GM18499 (cell line): Measurements from ENCODE around the gene YEATS2.
"Not testable (repeated sequence)": the region's sequence is repeated elsewhere in the genome, so short reads cannot be mapped to it uniquely, and the experiment has no call there.

Experiments used
- ATAC-seq: cut with Tn5 transposase; IDR thresholded peaks from one replicate; pipeline ENCODE4 v1.9.1; 2021; ENCODE audit warnings: moderate number of reproducible peaks; ENCODE audit not compliant: insufficient read depth, unreplicated experiment

The YEATS2 gene

DNA sequence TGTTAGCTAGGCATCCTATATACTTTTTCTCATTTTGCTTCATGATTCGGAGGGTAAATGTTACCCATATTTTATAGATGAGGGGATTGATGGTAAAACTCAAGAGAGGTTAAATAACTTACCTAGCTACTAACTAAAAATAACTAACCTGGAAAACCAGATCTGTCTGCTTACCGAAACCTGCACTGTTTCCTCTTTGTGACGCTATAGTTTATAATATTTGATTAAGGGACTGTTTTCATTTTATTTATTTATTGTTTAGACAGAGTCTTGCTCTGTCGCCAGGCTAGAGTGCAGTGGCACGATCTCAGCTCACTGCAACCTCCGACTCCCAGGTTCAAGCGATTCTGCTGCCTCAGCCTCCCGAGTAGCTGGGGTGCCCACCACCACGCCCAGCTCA, 71.9 kb downstream of the YEATS2 start:
- ATAC-seq = no peak

- no peak for ATAC-seq
These were observed 77.0 kb downstream of the YEATS2 start for GRCh38 chr3:183774631-183775030.

DNA sequence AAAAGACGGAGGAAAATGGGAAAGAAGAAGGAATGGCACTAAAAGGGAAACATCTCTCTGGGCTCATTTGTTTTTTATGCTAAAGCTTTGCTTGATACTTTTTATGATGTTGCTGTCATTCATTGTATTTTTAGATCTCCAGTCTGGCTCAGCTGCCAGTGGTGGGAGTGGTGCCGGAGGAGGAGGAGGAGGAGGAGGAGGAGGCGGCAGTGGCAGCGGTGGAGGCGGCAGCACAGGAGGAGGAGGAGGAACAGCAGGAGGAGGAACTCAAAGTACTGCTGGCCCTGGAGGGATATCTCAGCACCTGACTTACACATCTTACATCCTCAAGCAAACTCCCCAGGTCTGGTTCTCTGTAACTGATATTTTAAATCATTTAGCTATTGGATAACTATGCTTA, 78.2 kb downstream of the YEATS2 start:
- no peak for ATAC-seq

DNA sequence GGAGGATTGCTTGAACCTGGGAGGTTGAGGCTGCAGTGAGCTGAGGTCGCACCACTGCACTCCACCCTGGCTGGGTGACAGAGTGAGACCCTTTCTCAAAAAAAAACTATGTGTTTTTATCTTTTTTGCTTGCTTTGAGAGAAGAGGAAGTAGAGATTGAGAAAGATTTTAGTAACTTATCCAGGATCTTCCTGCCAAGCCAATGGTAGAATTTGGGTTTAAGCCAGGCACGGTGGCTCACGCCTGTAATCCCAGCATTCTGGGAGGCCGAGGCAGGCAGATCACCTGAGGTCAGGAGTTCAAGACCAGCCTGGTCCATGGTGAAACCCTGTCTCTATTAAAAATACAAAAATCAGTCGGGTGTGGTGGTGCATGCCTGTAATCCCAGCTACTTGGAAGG, 78.9 kb downstream of the YEATS2 start:
- ATAC-seq = not testable (repeated sequence)

DNA sequence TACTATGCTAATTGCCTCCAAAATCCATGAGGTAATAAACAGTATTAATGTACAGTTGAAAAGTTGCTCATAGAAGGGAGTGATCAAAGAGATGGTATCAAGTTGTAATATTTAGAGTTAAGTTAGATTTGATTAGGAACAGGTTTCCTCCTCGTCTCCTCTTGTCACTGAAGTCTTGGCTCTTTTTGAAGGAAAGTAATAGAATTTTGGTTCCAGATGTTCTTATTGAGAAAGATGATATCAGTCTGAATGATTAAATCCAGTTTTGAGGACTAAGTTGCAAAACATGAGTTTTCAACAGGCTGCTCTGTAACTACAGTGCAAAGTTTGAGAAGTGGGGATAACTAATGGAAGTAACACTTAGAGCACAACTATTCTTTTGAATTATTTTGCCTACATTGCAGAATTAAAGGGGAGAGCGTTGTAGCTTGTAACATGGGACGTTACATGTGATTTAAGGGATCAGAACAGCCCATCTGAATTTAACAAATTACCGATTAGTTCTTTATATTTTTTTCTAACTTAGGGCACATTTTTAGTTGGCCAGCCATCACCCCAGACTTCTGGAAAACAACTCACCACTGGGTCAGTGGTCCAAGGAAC, 79.5 kb downstream of the YEATS2 start:
- no peak for ATAC-seq

DNA sequence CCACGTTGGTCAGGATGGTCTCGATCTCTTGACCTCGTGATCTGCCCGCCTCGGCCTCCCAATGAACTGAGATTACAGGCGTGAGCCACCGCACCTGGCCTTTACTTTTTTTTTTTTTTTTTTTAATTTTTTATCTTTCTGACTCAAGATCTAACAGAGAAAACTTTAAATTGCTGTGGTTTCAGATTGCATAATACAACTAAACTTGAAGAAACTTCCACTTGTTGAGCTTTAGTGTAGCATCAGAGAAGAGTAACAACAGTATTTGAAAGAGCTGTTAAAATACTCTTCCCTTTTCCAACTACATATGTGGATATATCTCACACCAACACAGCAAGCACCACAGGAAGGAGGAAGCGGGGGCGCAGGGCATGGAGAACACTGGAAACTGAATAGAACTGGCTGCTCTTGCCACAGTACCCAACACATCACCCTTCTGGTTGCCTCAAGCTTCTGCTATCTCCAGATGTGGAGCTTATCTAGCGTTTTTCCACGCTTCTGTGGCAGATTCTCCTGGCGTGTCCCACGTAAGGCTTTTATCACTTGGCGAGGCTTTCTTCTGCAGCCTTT, 82.4 kb downstream of the YEATS2 start:
- no peak for ATAC-seq

DNA sequence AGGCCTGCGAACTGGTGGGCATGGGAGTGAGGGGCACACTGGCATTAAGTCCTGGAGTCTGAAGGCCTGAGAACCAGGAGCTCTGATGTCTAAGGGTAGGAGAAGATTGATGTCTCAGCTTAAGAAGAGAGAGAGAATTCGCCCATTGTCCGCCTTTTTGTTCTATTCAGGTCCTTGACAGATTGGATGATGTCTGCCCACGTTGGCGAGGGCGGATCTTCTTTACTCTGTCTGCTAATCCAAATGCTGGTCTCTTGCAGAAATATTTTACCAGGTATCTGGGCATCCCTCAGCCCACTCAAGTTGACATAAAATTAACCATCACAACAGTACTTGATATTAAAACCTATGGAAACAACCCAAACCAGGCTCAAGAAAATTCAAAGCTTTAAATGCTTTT, 83.6 kb downstream of the YEATS2 start:
- ATAC-seq = no peak

DNA sequence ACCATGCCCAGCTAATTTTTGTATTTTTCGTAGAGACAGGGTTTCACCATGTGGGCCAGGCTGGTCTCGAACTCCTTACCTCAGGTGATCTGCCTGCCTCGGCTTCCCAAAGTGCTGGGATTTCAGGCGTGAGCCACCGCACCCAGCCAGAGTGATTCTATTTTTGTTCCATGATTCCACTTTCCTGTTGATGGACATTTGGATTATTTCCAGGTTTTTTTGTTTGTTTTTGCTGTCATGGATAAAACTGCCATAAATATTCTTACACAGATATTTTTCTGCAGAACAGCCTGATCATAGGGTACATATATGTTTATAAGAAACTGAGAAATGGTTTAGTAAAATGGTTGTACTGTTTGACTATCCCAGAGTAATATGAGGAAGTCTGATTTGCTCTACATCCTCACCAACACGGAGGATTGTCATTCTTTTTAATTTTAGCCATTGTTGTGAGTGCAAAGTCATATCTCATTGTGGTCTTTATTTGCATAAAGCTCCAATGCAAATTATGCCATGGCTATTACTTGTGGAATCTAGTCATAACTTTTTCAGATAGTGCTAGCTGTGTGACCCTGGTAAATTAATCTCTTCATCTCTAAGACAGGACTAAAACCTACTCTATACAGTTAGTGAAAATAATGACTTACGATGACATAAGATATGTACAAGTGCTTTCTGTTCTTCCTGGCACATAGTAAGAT, 85.1 kb downstream of the YEATS2 start:
- no peak for ATAC-seq

DNA sequence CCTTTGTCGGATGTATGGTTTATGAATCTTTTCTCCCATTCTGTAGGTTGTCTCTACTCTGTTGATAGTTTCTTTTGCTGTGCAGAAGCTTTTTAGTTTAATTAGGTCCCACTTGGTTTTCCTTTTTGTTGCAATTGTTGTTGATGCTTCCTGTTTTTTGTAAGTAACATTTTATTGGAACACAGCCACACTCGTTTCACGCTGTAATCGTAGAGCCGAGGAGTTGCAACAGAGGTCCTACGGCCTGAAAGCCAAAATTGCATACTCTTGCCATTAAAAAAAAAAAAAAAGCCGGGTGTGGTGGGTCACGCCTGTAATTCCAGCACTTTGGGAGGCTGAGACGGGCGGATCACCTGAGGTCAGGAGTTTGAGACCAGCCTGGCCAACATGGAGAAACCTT, 86.9 kb downstream of the YEATS2 start:
- not testable (repeated sequence) for ATAC-seq

DNA sequence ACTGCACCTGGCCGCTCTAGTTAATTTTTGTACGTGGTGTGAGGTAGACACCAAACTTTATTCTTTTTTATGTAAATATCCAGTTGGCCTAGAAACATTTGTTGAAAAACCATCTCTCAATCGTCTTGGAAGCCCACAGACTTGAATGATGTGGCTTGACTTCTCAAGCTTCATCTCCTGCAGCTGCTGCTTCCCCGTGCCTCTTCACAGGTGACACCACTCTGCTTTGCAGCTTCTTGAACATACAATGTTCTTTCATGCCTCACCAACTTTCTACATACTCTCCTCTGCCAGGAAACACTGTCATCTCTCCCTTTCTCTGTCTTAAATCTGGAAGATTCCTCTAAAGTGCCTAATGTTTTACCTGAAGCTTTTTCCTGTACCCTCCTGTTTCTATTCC, 92.2 kb downstream of the YEATS2 start:
- no peak for ATAC-seq

- no peak for ATAC-seq
These were observed 93.1 kb downstream of the YEATS2 start for GRCh38 chr3:183790700-183791099.

- no peak for ATAC-seq
These were observed 95.4 kb downstream of the YEATS2 start for GRCh38 chr3:183792976-183793375.

DNA sequence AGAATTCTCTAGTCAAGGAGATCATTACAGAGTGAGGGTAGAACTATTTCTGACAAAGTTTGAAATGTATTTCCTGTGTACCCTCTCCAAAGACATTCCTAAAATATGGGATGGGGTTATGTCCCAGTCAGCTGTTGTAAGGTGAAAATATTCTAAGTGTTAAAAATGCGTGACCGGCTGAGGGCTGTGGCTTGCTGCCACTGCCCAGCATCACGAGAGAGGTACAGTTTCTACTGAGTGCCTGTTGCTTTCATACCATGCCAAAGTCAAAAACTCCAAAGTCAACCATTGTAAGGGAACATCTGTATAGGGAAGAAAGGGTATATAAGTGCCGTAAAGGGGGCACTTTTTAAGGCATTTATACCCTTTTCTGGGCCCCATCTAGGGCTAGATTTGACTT, 96.9 kb downstream of the YEATS2 start:
- ATAC-seq = no peak

GRCh38 chr3:183796372-183796771, 98.8 kb downstream of the YEATS2 start:
- no peak for ATAC-seq

DNA sequence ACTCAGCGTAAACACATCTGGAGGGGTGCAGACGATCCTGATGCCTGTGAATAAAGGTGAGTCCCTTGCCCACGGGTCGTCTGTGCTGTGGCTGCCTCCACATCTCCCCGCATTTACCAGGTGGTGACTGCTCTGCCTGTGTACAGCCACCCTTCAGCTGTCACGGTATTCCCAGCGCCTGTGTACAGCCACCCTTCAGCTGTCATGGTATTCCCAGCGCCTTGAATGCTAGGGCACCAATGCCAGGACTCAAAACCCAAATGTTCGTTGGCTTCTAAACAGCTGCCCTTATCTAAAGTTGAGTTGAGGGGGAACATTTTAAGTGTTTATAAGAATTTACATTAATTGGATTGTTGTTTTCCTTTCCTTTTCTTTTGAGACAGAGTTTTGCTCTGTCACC, 100.4 kb downstream of the YEATS2 start:
- no peak for ATAC-seq

- ATAC-seq = no peak
These were observed 101.9 kb downstream of the YEATS2 start for GRCh38 chr3:183799461-183799860.

DNA sequence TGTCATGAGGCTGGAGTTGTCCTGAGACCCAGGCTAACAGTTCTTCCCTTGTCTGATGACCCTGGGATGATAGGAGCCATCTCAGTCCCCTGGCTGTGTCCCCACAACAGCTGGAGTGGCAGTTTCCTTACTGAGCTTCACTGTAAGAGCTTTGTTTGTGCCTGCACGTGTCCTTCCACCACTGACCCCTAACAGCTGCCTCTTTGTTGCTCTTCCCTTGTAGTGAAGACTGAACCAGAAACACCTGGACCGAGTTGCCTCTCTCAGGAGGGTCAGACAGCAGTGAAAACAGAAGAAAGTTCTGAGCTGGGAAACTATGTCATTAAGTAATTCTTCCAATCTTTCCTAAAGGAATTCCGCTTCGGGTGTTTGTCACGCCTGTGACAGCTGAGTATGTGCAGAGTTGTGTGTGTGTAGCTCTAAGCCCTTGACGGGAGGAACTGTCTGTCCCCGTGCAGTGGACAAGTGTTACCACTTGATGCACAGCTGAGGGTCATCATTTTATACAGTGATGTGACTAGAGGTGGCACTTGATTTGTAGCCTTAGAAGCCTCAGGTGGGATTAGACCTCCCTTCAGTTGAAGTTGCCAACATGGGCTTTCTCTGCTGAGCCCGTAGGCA, 102.8 kb downstream of the YEATS2 start:
- no peak for ATAC-seq

DNA sequence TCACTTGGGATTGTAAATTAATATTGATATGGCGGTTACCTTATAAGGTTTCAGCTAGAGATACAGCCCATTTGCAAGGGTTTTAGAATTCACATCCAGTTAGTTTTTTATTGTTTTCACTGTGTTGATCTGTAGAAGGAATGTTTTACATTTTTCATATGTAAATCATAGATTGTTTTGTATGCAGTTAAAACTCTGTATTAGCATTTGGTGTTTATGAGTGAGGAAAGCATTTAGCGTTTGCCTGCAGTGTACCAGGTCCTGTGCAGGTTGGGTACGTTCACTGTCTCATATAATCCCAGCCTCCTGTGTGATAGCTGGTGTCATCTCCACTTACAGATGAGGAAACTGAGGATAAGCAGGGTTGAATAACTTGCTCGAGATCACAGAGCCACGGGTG, 104.0 kb downstream of the YEATS2 start:
- no peak for ATAC-seq

GRCh38 chr3:183802989-183803388, 105.4 kb downstream of the YEATS2 start:
- no peak for ATAC-seq

DNA sequence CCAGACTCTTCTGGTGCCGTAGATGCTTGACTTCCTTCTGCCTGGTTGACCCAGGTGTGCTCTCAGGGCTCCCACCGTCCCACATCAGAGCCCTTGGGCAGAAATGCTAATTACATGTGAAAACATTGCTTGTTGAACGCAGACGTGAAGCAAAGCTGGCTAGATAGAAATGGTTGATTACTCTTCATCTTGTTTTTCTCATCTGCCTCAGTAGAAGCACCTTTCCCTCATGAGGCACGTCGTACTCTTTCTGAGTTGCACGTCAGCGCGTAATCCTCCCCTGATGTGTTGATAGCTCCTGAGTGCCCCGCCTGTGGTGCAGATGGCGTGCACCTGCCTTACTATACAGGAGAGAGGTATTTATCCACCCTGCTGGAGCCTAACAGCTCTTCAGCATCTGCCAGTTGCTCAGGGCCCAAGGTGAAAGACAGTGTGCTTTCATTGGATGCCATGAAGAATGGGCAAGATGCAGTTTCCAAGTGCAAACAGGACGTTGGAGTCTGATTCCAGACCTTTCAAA, 109.7 kb downstream of the YEATS2 start:
- no peak for ATAC-seq

GRCh38 chr3:183807881-183808280, 110.3 kb downstream of the YEATS2 start:
- no peak for ATAC-seq
